Superior temporal gyrus (tissue), 1 donor: ENCODE measurements around the gene OLFM3.

Source experiments
- DNase-seq: peaks from one replicate; pipeline ENCODE4 v3.0.0-alpha.2; 2016; ENCODE audit errors: extremely low spot score

OLFM3 gene

GRCh38 chr1:101849356-101849755 is 147.4 kb downstream of the OLFM3 start:
- DNase-seq, result no peak

- DNase-seq, result no peak
Observed at GRCh38 chr1:101847626-101848025, 149.1 kb downstream of the OLFM3 start.

- DNase-seq, result no peak
Observed at GRCh38 chr1:101846820-101847219, 149.9 kb downstream of the OLFM3 start.

GRCh38 chr1:101843160-101843559 is 153.6 kb downstream of the OLFM3 start:
- no peak for DNase-seq

GRCh38 chr1:101841824-101842223 is 154.9 kb downstream of the OLFM3 start:
- no peak for DNase-seq

- no peak for DNase-seq
Observed at GRCh38 chr1:101835988-101836387, 160.7 kb downstream of the OLFM3 start.

- DNase-seq, result no peak
Observed at GRCh38 chr1:101833312-101833711, 163.4 kb downstream of the OLFM3 start.

- no peak for DNase-seq
Observed at GRCh38 chr1:101826416-101826815, 170.3 kb downstream of the OLFM3 start.

- peak; percentile 68 for DNase-seq
Observed at GRCh38 chr1:101820071-101820470, 176.7 kb downstream of the OLFM3 start.

GRCh38 chr1:101816262-101816661 is 180.5 kb downstream of the OLFM3 start:
- DNase-seq, result no peak

- peak; percentile 36 for DNase-seq
Observed at GRCh38 chr1:101798417-101798816, 198.3 kb downstream of the OLFM3 start.

- no peak for DNase-seq
Observed at GRCh38 chr1:101797722-101798121, 199.0 kb downstream of the OLFM3 start.

GRCh38 chr1:101781201-101781831 is 215.4 kb downstream of the OLFM3 start:
- DNase-seq, result no peak

- DNase-seq, result no peak
Observed at GRCh38 chr1:101769520-101769919, 227.2 kb downstream of the OLFM3 start.

GRCh38 chr1:101757985-101758384 is 238.7 kb downstream of the OLFM3 start:
- no peak for DNase-seq

GRCh38 chr1:101756411-101756810 is 240.3 kb downstream of the OLFM3 start:
- no peak for DNase-seq
